Measurements from ENCODE around the gene PRSS12.
"Not testable (repeated sequence)": the region's sequence is repeated elsewhere in the genome, so short reads cannot be mapped to it uniquely, and the experiment has no call there.

PRSS12 gene

GRCh38 chr4:118327554-118328241 is 25.1 kb downstream of the PRSS12 start:
- Mint-ChIP-seq H3K27ac (no peak overlapping the region), H3K36me3 (ENCODE audit: low read depth) (no peaks in the 10 kb centered on the region), H3K4me3 (no peak overlapping the region), H3K27me3 (ENCODE audit: low read depth) (peaks cover 7% of the 10 kb centered on the region), H3K4me1 (ENCODE audit: low read depth) (no peaks in the 10 kb centered on the region), H3K9me3 (no peaks in the 10 kb centered on the region)
- no peak for DNase-seq (ENCODE audit: low spot score)

GRCh38 chr4:118326585-118326984 is 26.2 kb downstream of the PRSS12 start:
- Mint-ChIP-seq H3K4me1 (ENCODE audit: low read depth) (no peaks in the 10 kb centered on the region), H3K27ac (no peak overlapping the region), H3K27me3 (ENCODE audit: low read depth) (peaks cover 9% of the 10 kb centered on the region), H3K4me3 (no peak overlapping the region), H3K36me3 (ENCODE audit: low read depth) (no peaks in the 10 kb centered on the region), H3K9me3 (no peaks in the 10 kb centered on the region)
- DNase-seq (ENCODE audit: low spot score): no peak

- Mint-ChIP-seq H3K27me3 (ENCODE audit: low read depth) (peaks cover 11% of the 10 kb centered on the region), H3K27ac (no peak overlapping the region), H3K36me3 (ENCODE audit: low read depth) (no peaks in the 10 kb centered on the region), H3K9me3 (no peaks in the 10 kb centered on the region), H3K4me3 (no peak overlapping the region), H3K4me1 (ENCODE audit: low read depth) (no peaks in the 10 kb centered on the region)
- no peak for DNase-seq (ENCODE audit: low spot score)
Measured at GRCh38 chr4:118325431-118325830, 27.4 kb downstream of the PRSS12 start.

- Mint-ChIP-seq H3K4me3 (no peak overlapping the region), H3K36me3 (ENCODE audit: low read depth) (no peaks in the 10 kb centered on the region), H3K4me1 (ENCODE audit: low read depth) (no peaks in the 10 kb centered on the region), H3K27ac (no peak overlapping the region), H3K9me3 (no peaks in the 10 kb centered on the region), H3K27me3 (ENCODE audit: low read depth) (peaks cover 13% of the 10 kb centered on the region)
- DNase-seq (ENCODE audit: low spot score): no peak
Measured at GRCh38 chr4:118322831-118323502, 29.8 kb downstream of the PRSS12 start.

- no peak for DNase-seq (ENCODE audit: low spot score)
- H3K27ac Mint-ChIP-seq: no peak overlapping the region
- H3K27me3 Mint-ChIP-seq (ENCODE audit: low read depth): peaks cover 13% of the 10 kb centered on the region
- H3K9me3 Mint-ChIP-seq: no peaks in the 10 kb centered on the region
- no peak overlapping the region for H3K4me3 Mint-ChIP-seq
- no peaks in the 10 kb centered on the region for H3K4me1 Mint-ChIP-seq (ENCODE audit: low read depth)
- H3K36me3 Mint-ChIP-seq (ENCODE audit: low read depth): no peaks in the 10 kb centered on the region
Measured at GRCh38 chr4:118318931-118319330, 33.9 kb downstream of the PRSS12 start.

- Mint-ChIP-seq H3K27ac (no peak overlapping the region), H3K36me3 (ENCODE audit: low read depth) (no peaks in the 10 kb centered on the region), H3K4me1 (ENCODE audit: low read depth) (no peaks in the 10 kb centered on the region), H3K4me3 (no peak overlapping the region), H3K9me3 (no peaks in the 10 kb centered on the region), H3K27me3 (ENCODE audit: low read depth) (peaks cover 8% of the 10 kb centered on the region)
- DNase-seq (ENCODE audit: low spot score): no peak
Measured at GRCh38 chr4:118317691-118318090, 35.1 kb downstream of the PRSS12 start.

GRCh38 chr4:118314221-118314620 is 38.6 kb downstream of the PRSS12 start:
- DNase-seq (ENCODE audit: low spot score): no peak
- H3K9me3 Mint-ChIP-seq: no peaks in the 10 kb centered on the region
- no peaks in the 10 kb centered on the region for H3K36me3 Mint-ChIP-seq (ENCODE audit: low read depth)

GRCh38 chr4:118313098-118313497 is 39.7 kb downstream of the PRSS12 start:
- Mint-ChIP-seq H3K9me3 (no peaks in the 10 kb centered on the region), H3K4me3 (no peak overlapping the region), H3K4me1 (ENCODE audit: low read depth) (no peaks in the 10 kb centered on the region), H3K27ac (no peak overlapping the region), H3K36me3 (ENCODE audit: low read depth) (no peaks in the 10 kb centered on the region), H3K27me3 (ENCODE audit: low read depth) (peaks cover 6% of the 10 kb centered on the region)
- no peak for DNase-seq (ENCODE audit: low spot score)

More at GRCh38 chr4:118314221-118314620, 38.6 kb downstream of the PRSS12 start:
- Mint-ChIP-seq H3K27ac (no peak overlapping the region), H3K4me1 (ENCODE audit: low read depth) (no peaks in the 10 kb centered on the region), H3K4me3 (no peak overlapping the region), H3K27me3 (ENCODE audit: low read depth) (peaks cover 4% of the 10 kb centered on the region)

- DNase-seq (ENCODE audit: low spot score): no peak
- H3K27ac Mint-ChIP-seq: no peak overlapping the region
- no peaks in the 10 kb centered on the region for H3K9me3 Mint-ChIP-seq
- H3K36me3 Mint-ChIP-seq (ENCODE audit: low read depth): no peaks in the 10 kb centered on the region
- H3K4me3 Mint-ChIP-seq: no peak overlapping the region
- no peaks in the 10 kb centered on the region for H3K4me1 Mint-ChIP-seq (ENCODE audit: low read depth)
- peaks cover 10% of the 10 kb centered on the region for H3K27me3 Mint-ChIP-seq (ENCODE audit: low read depth)
Measured at GRCh38 chr4:118308306-118309030, 44.3 kb downstream of the PRSS12 start.

- Mint-ChIP-seq H3K36me3 (ENCODE audit: low read depth) (no peaks in the 10 kb centered on the region), H3K4me1 (ENCODE audit: low read depth) (no peaks in the 10 kb centered on the region), H3K9me3 (no peaks in the 10 kb centered on the region), H3K27ac (no peak overlapping the region), H3K4me3 (no peak overlapping the region), H3K27me3 (ENCODE audit: low read depth) (peaks cover 14% of the 10 kb centered on the region)
- no peak for DNase-seq (ENCODE audit: low spot score)
Measured at GRCh38 chr4:118307643-118308042, 45.2 kb downstream of the PRSS12 start.

- H3K27me3 Mint-ChIP-seq (ENCODE audit: low read depth); H3K9me3 Mint-ChIP-seq; H3K4me3 Mint-ChIP-seq; DNase-seq (ENCODE audit: low spot score); H3K4me1 Mint-ChIP-seq (ENCODE audit: low read depth); H3K36me3 Mint-ChIP-seq (ENCODE audit: low read depth); H3K27ac Mint-ChIP-seq: not testable (repeated sequence)
Measured at GRCh38 chr4:118299619-118300018, 53.2 kb downstream of the PRSS12 start.

- no peak overlapping the region for H3K27ac Mint-ChIP-seq
- H3K4me3 Mint-ChIP-seq: no peak overlapping the region
- H3K36me3 Mint-ChIP-seq (ENCODE audit: low read depth): no peaks in the 10 kb centered on the region
- no peaks in the 10 kb centered on the region for H3K4me1 Mint-ChIP-seq (ENCODE audit: low read depth)
- H3K27me3 Mint-ChIP-seq (ENCODE audit: low read depth): no peaks in the 10 kb centered on the region
- DNase-seq (ENCODE audit: low spot score): no peak
- H3K9me3 Mint-ChIP-seq: no peaks in the 10 kb centered on the region
Measured at GRCh38 chr4:118296729-118297128, 56.1 kb downstream of the PRSS12 start.

GRCh38 chr4:118290951-118291350 is 61.9 kb downstream of the PRSS12 start:
- H3K36me3 Mint-ChIP-seq (ENCODE audit: low read depth): no peaks in the 10 kb centered on the region
- DNase-seq (ENCODE audit: low spot score): no peak
- H3K4me3 Mint-ChIP-seq: no peak overlapping the region
- peaks cover 9% of the 10 kb centered on the region for H3K27me3 Mint-ChIP-seq (ENCODE audit: low read depth)
- H3K27ac Mint-ChIP-seq: no peak overlapping the region
- H3K9me3 Mint-ChIP-seq: no peaks in the 10 kb centered on the region
- H3K4me1 Mint-ChIP-seq (ENCODE audit: low read depth): no peaks in the 10 kb centered on the region

- no peak for DNase-seq (ENCODE audit: low spot score)
- Mint-ChIP-seq H3K4me1 (ENCODE audit: low read depth) (no peaks in the 10 kb centered on the region), H3K4me3 (no peak overlapping the region), H3K9me3 (no peaks in the 10 kb centered on the region), H3K27ac (no peak overlapping the region), H3K27me3 (ENCODE audit: low read depth) (peaks cover 9% of the 10 kb centered on the region), H3K36me3 (ENCODE audit: low read depth) (no peaks in the 10 kb centered on the region)
Measured at GRCh38 chr4:118289794-118290193, 63.0 kb downstream of the PRSS12 start.
